ENCODE measurements around the gene PDK3.

Gene PDK3

DNA sequence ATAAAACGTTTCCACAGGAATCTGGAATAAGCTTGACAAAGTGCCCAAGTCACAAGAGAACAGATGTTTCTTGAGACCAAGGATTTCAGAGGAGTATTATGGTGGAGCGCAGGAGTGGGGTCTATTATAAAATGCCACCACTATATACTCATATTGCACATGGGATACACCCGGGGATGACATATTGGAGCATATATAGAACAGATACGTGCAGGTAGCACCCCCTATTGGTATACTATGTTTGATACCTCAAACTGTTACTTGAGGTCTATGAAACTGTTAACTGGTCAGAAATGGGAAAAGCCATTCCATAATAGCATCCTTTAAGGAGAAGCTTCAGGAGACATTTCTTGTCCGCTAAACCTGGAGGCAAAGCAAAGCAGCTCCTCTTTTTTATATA, 96.0 kb downstream of the PDK3 start:
- no peak for DNase-seq (ENCODE audit: low read depth)

DNA sequence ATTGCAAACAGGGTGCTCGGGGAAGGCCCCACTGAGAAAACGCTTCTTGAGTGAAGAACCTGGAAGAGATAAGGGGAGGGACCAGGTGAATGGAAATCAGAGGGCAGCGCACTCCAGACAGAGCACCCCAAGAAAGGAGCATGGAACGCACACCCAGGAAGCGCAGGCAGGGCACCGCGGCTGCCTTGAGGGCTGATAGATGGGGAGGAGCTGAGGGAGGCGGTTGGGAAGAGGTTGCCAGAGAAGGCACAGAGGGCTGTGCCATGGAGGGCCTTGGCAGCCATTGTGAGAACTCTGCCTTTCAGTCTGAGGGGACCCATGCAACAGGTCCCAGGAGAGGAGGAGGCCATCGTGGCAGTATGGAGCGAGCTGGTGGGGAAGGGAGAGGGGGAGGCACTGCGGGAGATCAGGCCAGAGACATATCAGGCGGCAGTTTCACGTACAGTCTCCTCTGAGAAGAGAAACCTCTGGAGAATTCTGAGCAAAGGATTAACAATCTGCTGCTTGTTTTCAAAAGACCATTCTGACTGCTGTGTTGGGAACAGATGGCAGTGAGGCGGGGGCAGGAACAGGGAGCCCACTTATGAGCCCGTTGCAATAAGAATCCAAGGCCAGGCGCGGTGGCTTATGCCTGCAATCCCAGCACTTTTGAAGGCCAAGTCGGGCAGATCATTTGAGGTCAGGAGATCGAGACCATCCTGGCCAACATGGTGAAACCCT, 98.4 kb downstream of the PDK3 start:
- no peak for DNase-seq (ENCODE audit: low read depth)

DNA sequence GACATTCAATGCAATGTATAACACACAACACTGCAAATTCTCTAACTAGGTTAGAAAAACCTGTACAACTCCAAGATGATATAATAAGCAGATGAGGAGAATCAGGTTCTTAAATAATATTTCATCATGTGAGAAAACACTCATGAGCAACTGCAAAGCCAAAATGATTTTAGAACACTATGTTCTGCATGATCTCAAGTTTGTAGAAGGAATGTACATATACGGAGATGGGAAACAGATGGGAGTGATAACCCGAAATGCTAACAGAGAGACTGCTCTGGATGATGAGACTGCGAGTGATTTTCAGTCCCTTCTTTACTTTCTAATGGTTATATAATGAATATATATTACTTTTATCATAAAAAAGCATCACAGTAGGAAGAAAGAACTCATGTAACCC, 101.2 kb downstream of the PDK3 start:
- no peak for DNase-seq (ENCODE audit: low read depth)

DNA sequence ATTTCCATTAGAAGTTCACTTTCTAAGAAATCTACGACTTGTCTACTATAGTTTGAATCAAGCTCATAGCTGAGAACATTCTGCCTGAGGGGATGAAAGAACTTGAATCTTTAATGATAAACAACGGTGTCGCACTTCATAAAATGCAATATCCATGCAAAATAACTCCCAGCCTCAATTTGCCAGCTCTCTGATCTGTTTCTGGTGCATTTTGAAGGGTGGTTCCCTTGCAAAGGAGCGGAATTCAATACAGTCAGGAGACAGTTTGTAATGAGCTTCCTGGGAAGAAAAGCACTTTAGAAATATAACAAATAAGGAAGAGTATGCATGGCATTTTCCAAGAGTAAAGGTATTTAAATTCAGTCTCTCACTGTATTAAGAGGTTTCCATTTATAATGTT, 102.1 kb downstream of the PDK3 start:
- DNase-seq (ENCODE audit: low read depth), result no peak

DNA sequence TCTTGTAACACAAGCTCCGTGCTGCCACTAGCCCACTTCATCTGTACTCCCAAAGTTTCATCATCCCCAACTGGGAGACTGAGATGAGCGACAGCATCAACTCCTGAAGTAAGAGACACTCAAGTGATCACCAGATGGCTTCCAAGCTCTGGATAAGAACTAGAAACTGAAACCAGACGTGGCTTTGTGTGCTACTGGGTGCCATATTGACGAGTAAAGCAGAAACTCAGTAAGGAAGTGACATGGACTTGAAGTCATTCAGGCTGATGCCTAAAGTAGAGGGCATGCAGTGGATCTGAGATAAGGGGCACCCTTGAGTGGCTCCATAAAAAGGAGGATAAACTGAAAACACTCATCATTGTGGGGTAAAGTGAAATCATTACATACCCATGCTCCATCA, 109.7 kb downstream of the PDK3 start:
- no peak for DNase-seq (ENCODE audit: low read depth)

DNA sequence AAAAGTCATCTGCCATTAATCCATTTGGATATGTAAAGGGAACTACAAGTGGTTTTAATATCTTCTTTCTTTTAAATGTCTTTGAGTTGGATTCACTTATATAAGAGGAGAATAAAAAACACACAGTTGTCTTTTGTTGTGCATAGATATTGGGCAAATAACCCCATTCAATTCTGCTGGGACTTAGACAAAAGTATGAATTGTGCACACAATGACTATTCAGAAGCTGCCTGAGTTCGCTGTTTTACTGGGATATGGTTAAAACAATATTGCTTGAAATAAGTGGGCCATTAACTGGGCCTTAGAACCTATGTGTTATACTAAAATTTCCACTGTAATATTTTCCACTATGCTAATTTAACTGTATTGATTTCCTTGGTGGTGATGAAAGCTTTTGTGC, 110.4 kb downstream of the PDK3 start:
- no peak for DNase-seq (ENCODE audit: low read depth)

DNA sequence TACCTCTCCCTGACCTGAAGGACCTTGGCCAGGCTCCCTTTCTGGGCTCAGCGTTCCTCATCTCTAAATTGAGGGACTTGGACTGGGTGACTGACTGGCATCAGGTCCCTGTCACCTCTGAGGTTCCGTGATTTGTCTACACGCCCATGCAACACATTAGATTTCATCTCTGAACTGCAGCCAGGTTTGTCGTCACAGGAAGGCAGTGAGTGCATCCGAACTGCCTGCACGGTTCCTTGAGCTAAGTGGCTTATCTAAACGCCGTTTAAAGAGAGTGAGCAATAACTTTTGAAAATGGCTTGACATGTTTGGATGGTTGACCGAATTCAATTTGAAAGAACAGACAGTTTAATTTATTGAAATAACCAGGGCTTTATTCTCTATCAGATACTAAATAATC, 112.0 kb downstream of the PDK3 start:
- no peak for DNase-seq (ENCODE audit: low read depth)
